Esophagus squamous epithelium (tissue), 4 donors: ENCODE data around the gene HSD17B2.

Source experiments
- POLR2A ChIP-seq, 4 donors: fragments of 450-650 bp; IDR thresholded peaks; one replicate each; pipeline ENCODE4 v1.6.1; 2017; ENCODE audit warnings: antibody characterized with exemption in 4 of 4, mild to moderate bottlenecking in 4 of 4, moderate library complexity in 3 of 4
- TF ChIP-seq, protein P1 (sequence below), 6 experiments: fragments of 450-650 bp in 4 of 6; fragments of 200-600 bp in 2 of 6; sonication (generic) in 2 of 6; IDR thresholded peaks; one replicate each; pipeline ENCODE4 v1.5.1; 2016 to 2019; ENCODE audit warnings: antibody characterized with exemption in 6 of 6, mild to moderate bottlenecking in 4 of 6, moderate library complexity in 4 of 6

GRCh38 chr16:82023206-82023605 is 11.8 kb upstream of the HSD17B2 start:
- TF ChIP-seq POLR2A (IDR thresholded peaks at IDR 0.05) = no peak
- TF ChIP-seq, protein P1, sequence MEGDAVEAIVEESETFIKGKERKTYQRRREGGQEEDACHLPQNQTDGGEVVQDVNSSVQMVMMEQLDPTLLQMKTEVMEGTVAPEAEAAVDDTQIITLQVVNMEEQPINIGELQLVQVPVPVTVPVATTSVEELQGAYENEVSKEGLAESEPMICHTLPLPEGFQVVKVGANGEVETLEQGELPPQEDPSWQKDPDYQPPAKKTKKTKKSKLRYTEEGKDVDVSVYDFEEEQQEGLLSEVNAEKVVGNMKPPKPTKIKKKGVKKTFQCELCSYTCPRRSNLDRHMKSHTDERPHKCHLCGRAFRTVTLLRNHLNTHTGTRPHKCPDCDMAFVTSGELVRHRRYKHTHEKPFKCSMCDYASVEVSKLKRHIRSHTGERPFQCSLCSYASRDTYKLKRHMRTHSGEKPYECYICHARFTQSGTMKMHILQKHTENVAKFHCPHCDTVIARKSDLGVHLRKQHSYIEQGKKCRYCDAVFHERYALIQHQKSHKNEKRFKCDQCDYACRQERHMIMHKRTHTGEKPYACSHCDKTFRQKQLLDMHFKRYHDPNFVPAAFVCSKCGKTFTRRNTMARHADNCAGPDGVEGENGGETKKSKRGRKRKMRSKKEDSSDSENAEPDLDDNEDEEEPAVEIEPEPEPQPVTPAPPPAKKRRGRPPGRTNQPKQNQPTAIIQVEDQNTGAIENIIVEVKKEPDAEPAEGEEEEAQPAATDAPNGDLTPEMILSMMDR (IDR thresholded peaks at IDR 0.05) = no peak
